HCT116 (cell line): ENCODE measurements around the gene MED13L.

Experiments used
- CEBPB ChIP-seq: IDR thresholded peaks from 2 replicates; pipeline ENCODE4 v1.6.1; 2012; ENCODE audit warnings: low read depth
- CTCF ChIP-seq, 3 experiments: fragments of 200-600 bp in 1 of 3; sonication (generic) in 1 of 3; IDR thresholded peaks in 2 of 3; conservative IDR thresholded peaks in 1 of 3; 2 replicates each; pipeline ENCODE4 v1.5.1; 2012 to 2017; ENCODE audit warnings: low read depth in 2 of 3, low read length in 2 of 3, antibody characterized with exemption in 1 of 3, borderline replicate concordance in 1 of 3, control low read depth in 1 of 3, mild to moderate bottlenecking in 1 of 3, mixed read lengths in 1 of 3, mixed run types in 1 of 3, moderate library complexity in 1 of 3; ENCODE audit not compliant: insufficient read depth in 1 of 3
- EZH2 ChIP-seq: fragments of 200-600 bp; sonication (generic); IDR thresholded peaks from 2 replicates; pipeline ENCODE4 v1.6.1; 2017; ENCODE audit warnings: antibody characterized with exemption, mixed run types
- EZH2phosphoT487 ChIP-seq: fragments of 200-600 bp; IDR thresholded peaks from 2 replicates; pipeline ENCODE4 v1.6.1; 2018; ENCODE audit warnings: antibody characterized with exemption, borderline replicate concordance
- MAX ChIP-seq: IDR thresholded peaks from 2 replicates; pipeline ENCODE4 v1.6.1; 2012
- POLR2A ChIP-seq: IDR thresholded peaks from 2 replicates; pipeline ENCODE4 v1.7.0; 2011; ENCODE audit warnings: borderline replicate concordance; ENCODE audit not compliant: insufficient read depth, insufficient read length; ENCODE audit errors: extremely low read depth
- POLR2AphosphoS5 ChIP-seq: IDR thresholded peaks from 2 replicates; pipeline ENCODE4 v1.6.1; 2011; ENCODE audit warnings: mild to moderate bottlenecking, low read depth, low read length, moderate library complexity
- REST ChIP-seq: IDR thresholded peaks from 2 replicates; pipeline ENCODE4 v1.6.1; 2012; ENCODE audit warnings: low read depth
- SIN3A ChIP-seq: IDR thresholded peaks from 2 replicates; pipeline ENCODE4 v1.6.1; 2012; ENCODE audit warnings: low read depth
- SP1 ChIP-seq: IDR thresholded peaks from 2 replicates; pipeline ENCODE4 v1.6.1; 2012; ENCODE audit warnings: low read depth
- SRF ChIP-seq: IDR thresholded peaks from 2 replicates; pipeline ENCODE4 v1.6.1; 2012; ENCODE audit warnings: low read depth
- YY1 ChIP-seq: IDR thresholded peaks from 2 replicates; pipeline ENCODE4 v1.6.1; 2011; ENCODE audit warnings: low read length, low read depth, moderate library complexity, mild to moderate bottlenecking; ENCODE audit not compliant: insufficient replicate concordance; ENCODE audit errors: extremely low read depth
- ZNF274 ChIP-seq: fragments of 200-500 bp; sonication (Bioruptor generic); IDR thresholded peaks from 2 replicates; pipeline ENCODE4 v1.6.1; 2014; ENCODE audit warnings: mild to moderate bottlenecking, low read depth, low read length, inconsistent platforms

- TF ChIP-seq EZH2, result no peak
- TF ChIP-seq SIN3A, result no peak
- TF ChIP-seq CTCF (IDR thresholded peaks at IDR 0.05 in 2 of 3, conservative IDR thresholded peaks at IDR 0.05 in 1 of 3; ENCODE audit: borderline replicate concordance in 1 of 3, insufficient read depth in 1 of 3, low read depth in 2 of 3, low read length in 2 of 3), result no peak
- TF ChIP-seq POLR2A, result no peak
- TF ChIP-seq MAX, result no peak
- TF ChIP-seq POLR2AphosphoS5, result no peak
- no peak for TF ChIP-seq EZH2phosphoT487
- TF ChIP-seq SRF, result no peak
- TF ChIP-seq CEBPB, result no peak
- no peak for TF ChIP-seq REST
- TF ChIP-seq ZNF274, result no peak
- no peak for TF ChIP-seq SP1
- TF ChIP-seq YY1, result no peak
Measured at GRCh38 chr12:116065606-116066005, 211.9 kb downstream of the MED13L start.
